ENCODE results near the gene OR3A1.
"Not testable (repeated sequence)": the region's sequence is repeated elsewhere in the genome, so short reads cannot be mapped to it uniquely, and the experiment has no call there.

OR3A1 gene, protein sequence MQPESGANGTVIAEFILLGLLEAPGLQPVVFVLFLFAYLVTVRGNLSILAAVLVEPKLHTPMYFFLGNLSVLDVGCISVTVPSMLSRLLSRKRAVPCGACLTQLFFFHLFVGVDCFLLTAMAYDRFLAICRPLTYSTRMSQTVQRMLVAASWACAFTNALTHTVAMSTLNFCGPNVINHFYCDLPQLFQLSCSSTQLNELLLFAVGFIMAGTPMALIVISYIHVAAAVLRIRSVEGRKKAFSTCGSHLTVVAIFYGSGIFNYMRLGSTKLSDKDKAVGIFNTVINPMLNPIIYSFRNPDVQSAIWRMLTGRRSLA

DNA sequence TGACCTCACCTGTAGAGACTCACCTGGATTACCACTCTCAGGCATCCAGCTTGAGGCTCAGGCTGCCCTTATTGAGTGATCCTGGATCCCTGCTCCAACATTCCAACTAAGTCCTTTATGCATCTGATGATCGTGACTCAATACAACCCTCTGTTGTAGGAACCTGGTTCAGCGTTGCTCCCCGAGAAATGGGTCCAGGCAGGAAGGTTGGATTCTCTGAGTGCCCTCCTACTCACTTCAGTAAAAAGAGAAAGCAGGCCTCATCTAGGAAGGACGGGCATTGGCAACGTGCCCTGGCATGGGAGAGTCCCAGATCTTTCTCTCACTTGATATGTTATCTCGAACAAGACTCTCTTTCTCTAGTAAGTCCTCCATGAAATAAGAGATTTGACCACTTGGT is at the start of gene OR3A1:
Gene OR3A1 (minus strand): TSS at position 101 of the 400 bp plus-strand sequence. CDS start 5,778 bp downstream, outside the sequence.
- TF ChIP-seq, protein P1, sequence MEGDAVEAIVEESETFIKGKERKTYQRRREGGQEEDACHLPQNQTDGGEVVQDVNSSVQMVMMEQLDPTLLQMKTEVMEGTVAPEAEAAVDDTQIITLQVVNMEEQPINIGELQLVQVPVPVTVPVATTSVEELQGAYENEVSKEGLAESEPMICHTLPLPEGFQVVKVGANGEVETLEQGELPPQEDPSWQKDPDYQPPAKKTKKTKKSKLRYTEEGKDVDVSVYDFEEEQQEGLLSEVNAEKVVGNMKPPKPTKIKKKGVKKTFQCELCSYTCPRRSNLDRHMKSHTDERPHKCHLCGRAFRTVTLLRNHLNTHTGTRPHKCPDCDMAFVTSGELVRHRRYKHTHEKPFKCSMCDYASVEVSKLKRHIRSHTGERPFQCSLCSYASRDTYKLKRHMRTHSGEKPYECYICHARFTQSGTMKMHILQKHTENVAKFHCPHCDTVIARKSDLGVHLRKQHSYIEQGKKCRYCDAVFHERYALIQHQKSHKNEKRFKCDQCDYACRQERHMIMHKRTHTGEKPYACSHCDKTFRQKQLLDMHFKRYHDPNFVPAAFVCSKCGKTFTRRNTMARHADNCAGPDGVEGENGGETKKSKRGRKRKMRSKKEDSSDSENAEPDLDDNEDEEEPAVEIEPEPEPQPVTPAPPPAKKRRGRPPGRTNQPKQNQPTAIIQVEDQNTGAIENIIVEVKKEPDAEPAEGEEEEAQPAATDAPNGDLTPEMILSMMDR (IDR thresholded peaks at IDR 0.05; ENCODE audit: insufficient read depth, missing control alignments) = no peak
- DNase-seq (ENCODE audit: insufficient read length, low spot score) (no peak), FAIRE-seq (no peak)

DNA sequence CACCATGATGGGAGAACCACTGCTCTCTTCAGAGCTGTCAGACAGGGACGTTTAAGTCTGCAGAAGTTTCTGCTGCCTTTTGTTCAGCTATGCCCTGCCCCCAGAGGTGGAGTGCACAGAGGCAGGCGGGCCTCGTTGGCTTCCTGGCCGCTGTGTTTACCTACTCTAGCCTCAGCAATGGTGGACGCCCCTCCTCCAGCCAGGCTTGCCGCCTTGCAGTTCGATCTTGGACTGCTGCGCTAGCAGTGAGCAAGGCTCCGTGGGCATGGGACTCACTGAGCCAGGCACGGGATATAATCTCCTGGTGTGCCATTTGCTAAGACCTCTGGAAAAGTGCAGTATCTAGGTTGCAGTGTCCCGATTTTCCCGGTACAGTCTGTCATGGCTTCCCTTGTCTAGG is 44.6 kb upstream of the OR3A1 start:
- FAIRE-seq = not testable (repeated sequence)

DNA sequence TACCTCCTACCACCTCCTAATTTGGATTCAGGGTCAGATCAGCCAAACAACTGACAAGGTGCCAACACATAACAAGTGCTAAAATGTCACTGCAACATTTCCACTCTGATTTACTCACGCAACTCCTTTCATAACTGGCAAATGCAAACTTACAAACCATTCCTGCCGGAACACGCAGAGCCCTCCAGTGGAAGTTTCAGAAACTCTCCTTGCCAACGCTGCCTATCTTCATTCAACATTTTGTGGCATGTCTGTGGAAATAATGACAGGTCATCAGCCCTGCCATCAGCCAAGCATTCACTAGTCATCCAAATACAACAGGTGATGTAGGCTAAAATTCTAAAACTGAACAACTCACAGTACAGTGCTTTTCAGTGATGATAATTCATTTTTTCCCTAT is 37.7 kb upstream of the OR3A1 start:
- FAIRE-seq = no peak
- DNase-seq (ENCODE audit: insufficient read length, low spot score) = no peak
- TF ChIP-seq, protein P1 (IDR thresholded peaks at IDR 0.05; ENCODE audit: insufficient read depth, missing control alignments) = no peak

More for the DNA sequence above, 44.6 kb upstream of the OR3A1 start:
- not testable (repeated sequence) for DNase-seq (ENCODE audit: insufficient read length, low spot score)

DNA sequence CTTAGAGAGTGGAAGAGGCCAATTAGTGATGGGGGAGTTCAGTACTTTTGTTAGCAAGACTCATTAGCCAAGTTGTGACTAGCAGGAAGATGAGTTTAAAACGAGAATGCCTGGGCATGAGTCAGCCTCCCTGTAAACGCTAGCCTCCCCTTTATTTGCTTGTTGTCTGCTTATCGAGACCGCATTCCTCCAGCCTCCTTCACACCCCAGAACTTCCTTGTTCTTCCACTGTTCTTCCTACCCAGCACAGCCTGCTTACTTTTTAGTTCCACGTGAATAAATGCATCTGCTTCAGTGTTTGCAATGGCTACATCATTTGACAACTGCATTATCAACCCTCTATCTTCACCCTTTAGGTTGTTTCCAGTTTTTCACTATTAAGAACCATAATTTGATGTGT is 20.2 kb upstream of the OR3A1 start:
- no peak for DNase-seq (ENCODE audit: insufficient read length, low spot score)
- TF ChIP-seq, protein P1 (IDR thresholded peaks at IDR 0.05; ENCODE audit: insufficient read depth, missing control alignments) = no peak
- FAIRE-seq = no peak

DNA sequence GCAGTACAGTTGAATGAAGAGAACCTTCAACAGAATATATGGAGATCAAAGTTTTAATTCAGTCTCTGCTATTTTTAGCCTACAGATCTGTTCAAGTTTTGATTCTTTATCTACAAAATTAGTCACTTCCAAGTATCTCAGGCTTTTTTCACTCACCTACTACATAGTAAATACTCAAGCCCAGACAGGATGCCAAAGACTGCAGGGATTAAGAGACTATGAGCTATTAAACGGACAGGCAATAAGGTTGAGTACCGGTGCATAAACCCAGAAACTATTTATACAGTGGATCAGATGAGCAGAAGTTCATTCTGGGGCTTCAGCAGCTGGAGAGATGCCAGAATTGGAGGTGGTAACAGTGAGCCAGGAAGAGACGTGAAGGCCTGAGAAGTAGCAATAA is 18.7 kb upstream of the OR3A1 start:
- no peak for DNase-seq (ENCODE audit: insufficient read length, low spot score)
- TF ChIP-seq, protein P1 (IDR thresholded peaks at IDR 0.05; ENCODE audit: insufficient read depth, missing control alignments) = no peak
- FAIRE-seq = no peak

- FAIRE-seq = no peak
- TF ChIP-seq, protein P1 (IDR thresholded peaks at IDR 0.05; ENCODE audit: insufficient read depth, missing control alignments) = no peak
Measured at GRCh38 chr17:3308603-3309002, 10.4 kb upstream of the OR3A1 start.

DNA sequence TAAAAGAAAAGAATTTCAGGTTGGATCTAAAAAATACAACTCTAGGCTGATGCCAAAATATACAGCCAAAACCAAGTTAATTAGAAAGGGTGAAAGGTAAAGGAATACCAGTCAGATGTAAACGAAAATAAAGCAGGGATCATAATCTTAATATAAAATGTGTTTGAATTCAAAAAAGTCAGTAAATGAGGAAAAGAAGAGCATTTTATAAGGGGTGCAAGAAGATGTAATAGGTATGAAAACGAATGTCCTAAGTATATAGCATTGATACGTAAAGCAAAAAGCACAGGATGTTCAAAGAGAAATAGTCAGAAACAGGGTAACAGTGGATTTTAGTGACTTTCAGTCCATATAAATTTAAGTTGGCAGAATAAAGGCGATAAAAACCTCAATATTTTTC is 2.5 kb downstream of the OR3A1 start:
- FAIRE-seq = no peak
- no peak for DNase-seq (ENCODE audit: insufficient read length, low spot score)
- TF ChIP-seq, protein P1 (IDR thresholded peaks at IDR 0.05; ENCODE audit: insufficient read depth, missing control alignments) = no peak

More at GRCh38 chr17:3308603-3309002, 10.4 kb upstream of the OR3A1 start:
- no peak for DNase-seq (ENCODE audit: insufficient read length, low spot score)

DNA sequence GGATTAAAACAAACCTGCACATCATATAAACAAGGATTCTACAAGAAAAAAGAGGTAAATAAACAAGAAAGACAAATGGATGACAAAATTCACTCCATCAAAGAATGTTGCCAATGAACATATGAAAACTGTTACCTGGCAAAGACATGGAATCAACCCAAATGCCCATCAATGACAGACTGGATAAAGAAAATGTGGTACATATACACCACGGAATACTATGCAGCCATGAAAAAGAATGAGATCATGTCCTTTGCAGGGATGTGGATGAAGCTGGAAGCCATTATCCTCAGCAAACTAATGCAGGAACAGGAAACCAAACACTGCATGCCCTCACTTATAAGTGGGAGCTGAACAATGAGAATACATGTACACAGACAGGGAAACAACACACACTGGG is 4.6 kb downstream of the OR3A1 start:
- FAIRE-seq = not testable (repeated sequence)

More for the DNA sequence above, 4.6 kb downstream of the OR3A1 start:
- DNase-seq (ENCODE audit: insufficient read length, low spot score) = not testable (repeated sequence)

Measured in D721Med (cell line).